ENCODE results near the gene MPL. TPM values are rescaled to one million over a fixed set of nuclear protein-coding genes. Genes with fewer than 3 reads are reported as not detected.

The MPL gene
- total RNA-seq, 1 donor, result not detected

DNA sequence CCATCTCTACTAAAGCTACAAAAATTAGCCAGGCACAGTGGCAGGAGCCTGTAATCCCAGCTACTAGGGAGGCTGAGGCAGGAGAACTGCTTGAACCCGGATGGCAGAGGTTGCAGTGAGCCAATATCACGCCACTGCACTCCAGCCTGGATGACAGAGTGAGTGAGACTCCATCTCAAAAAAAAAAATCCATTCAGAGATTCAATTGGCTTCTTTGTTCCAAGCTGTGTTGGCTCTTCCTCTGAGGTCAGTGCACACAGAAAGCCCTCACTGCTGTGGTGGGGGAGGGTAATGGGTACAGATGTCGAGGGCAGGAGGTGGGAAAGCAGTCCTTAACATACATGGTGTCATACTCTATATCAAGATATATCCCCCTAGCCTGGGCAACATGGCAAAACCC is 22.1 kb upstream of the MPL start:
- Histone ChIP-seq H4K20me1 (ENCODE audit: insufficient read depth, low read length) (no peaks in the 10 kb centered on the region), H3K36me3 (ENCODE audit: insufficient read depth, low read length) (no peaks in the 10 kb centered on the region), H3K4me3 (ENCODE audit: insufficient read depth, low read length) (no peak overlapping the region), H2AFZ (ENCODE audit: low read length) (no peak overlapping the region), H3K4me1 (ENCODE audit: insufficient read depth, low read length) (no peaks in the 10 kb centered on the region), H3K79me2 (ENCODE audit: insufficient read depth, low read length) (no peaks in the 10 kb centered on the region), H3K27me3 (ENCODE audit: insufficient read depth, low read length) (no peaks in the 10 kb centered on the region), H3K4me2 (ENCODE audit: insufficient read depth, low read length) (no peak overlapping the region), H3K27ac (ENCODE audit: low read depth, low read length) (no peak overlapping the region), H3K9me3 (ENCODE audit: low read depth, low read length) (no peaks in the 10 kb centered on the region)
- TF ChIP-seq, protein P1, sequence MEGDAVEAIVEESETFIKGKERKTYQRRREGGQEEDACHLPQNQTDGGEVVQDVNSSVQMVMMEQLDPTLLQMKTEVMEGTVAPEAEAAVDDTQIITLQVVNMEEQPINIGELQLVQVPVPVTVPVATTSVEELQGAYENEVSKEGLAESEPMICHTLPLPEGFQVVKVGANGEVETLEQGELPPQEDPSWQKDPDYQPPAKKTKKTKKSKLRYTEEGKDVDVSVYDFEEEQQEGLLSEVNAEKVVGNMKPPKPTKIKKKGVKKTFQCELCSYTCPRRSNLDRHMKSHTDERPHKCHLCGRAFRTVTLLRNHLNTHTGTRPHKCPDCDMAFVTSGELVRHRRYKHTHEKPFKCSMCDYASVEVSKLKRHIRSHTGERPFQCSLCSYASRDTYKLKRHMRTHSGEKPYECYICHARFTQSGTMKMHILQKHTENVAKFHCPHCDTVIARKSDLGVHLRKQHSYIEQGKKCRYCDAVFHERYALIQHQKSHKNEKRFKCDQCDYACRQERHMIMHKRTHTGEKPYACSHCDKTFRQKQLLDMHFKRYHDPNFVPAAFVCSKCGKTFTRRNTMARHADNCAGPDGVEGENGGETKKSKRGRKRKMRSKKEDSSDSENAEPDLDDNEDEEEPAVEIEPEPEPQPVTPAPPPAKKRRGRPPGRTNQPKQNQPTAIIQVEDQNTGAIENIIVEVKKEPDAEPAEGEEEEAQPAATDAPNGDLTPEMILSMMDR (IDR thresholded peaks at IDR 0.05; ENCODE audit: extremely low read depth, low read depth, low read length), result no peak
- no peak for DNase-seq (ENCODE audit: insufficient read length, low spot score, missing footprints)

DNA sequence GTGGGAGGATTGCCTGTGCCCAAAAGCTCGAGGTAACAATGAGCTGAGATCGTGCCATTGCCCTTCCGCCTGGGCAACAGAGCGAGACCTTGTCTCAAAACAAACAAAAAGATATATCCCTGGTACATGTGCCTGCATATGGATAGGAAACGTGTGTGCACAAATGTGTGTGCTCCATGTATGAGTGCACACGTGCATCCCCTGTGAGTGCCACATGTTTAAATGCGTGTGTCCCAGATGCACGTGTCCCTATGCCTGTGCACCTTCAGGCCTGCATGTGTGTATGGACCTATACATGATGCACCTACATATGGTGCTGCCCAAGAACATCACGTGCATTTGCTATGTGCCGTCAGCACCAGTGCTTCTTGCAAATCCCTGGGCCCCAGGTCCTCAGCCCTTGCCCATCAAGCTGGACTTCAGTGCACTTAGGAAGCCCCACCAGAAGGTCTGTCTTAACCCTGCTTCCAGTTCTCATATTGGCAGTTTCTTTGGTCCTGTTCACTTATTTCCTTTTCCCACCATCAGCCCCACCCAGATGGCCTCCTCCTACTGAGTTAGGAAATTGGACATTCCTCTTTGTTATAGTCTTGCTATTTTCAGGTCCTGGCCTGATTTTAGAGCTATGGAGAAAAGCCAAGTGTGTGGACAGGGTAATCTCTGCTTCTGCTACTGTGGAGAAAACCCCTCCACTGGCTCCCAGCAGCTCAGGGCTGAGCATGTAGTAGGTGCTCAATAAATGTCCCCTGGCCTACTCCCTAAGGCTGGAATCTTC is 21.5 kb upstream of the MPL start:
- Histone ChIP-seq H2AFZ (ENCODE audit: low read length) (no peak overlapping the region), H3K9me3 (ENCODE audit: low read depth, low read length) (no peaks in the 10 kb centered on the region), H3K27me3 (ENCODE audit: insufficient read depth, low read length) (no peaks in the 10 kb centered on the region), H3K4me2 (ENCODE audit: insufficient read depth, low read length) (no peak overlapping the region), H3K36me3 (ENCODE audit: insufficient read depth, low read length) (no peaks in the 10 kb centered on the region), H3K27ac (ENCODE audit: low read depth, low read length) (no peak overlapping the region), H3K4me1 (ENCODE audit: insufficient read depth, low read length) (no peaks in the 10 kb centered on the region), H4K20me1 (ENCODE audit: insufficient read depth, low read length) (no peaks in the 10 kb centered on the region), H3K4me3 (ENCODE audit: insufficient read depth, low read length) (no peak overlapping the region), H3K79me2 (ENCODE audit: insufficient read depth, low read length) (no peaks in the 10 kb centered on the region)
- TF ChIP-seq, protein P1 (IDR thresholded peaks at IDR 0.05; ENCODE audit: extremely low read depth, low read depth, low read length), result no peak
- DNase-seq (ENCODE audit: insufficient read length, low spot score, missing footprints), result peak; percentile 53

DNA sequence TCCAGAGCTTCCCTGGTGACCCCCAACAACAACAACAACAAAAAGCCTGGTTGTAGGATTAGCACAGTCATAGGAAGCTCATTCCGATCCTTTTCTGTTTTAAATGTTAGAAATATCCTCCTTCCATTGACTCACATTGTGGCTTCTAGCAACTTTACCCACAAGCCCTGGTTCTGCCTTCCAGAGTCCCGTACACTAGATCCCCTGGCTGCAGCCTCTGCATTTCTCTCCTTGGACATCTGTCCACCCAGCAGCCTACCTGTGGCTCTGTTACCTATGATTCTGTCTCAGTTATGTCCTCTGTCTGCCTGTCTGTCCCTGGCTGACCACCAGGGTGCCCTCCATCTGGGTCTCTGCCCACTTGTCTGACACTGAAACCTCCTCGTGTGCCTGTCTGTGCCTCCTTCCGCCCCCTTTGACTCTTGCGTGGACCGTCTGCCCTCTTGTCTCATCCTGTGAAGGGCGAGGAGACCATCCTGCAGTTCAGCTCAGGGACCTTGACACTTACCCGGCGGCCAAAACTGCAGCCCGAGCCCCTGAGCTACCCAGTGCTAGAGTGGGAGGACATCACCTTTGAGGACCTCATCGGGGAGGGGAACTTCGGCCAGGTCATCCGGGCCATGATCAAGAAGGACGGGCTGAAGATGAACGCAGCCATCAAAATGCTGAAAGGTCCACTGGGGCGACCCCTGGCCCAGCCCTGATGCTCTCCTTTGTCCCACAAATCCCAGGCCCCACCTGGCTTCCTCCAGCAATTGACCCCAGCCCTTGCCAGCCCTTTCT is 20.7 kb upstream of the MPL start:
- Histone ChIP-seq H3K4me3 (ENCODE audit: insufficient read depth, low read length) (no peak overlapping the region), H4K20me1 (ENCODE audit: insufficient read depth, low read length) (no peaks in the 10 kb centered on the region), H3K36me3 (ENCODE audit: insufficient read depth, low read length) (no peaks in the 10 kb centered on the region), H3K79me2 (ENCODE audit: insufficient read depth, low read length) (no peaks in the 10 kb centered on the region), H2AFZ (ENCODE audit: low read length) (no peak overlapping the region), H3K9me3 (ENCODE audit: low read depth, low read length) (no peaks in the 10 kb centered on the region), H3K27me3 (ENCODE audit: insufficient read depth, low read length) (no peaks in the 10 kb centered on the region), H3K4me2 (ENCODE audit: insufficient read depth, low read length) (no peak overlapping the region), H3K27ac (ENCODE audit: low read depth, low read length) (no peak overlapping the region), H3K4me1 (ENCODE audit: insufficient read depth, low read length) (no peaks in the 10 kb centered on the region)
- TF ChIP-seq, protein P1 (IDR thresholded peaks at IDR 0.05; ENCODE audit: extremely low read depth, low read depth, low read length), result peak; percentile 34
- peak; percentile 92 for DNase-seq (ENCODE audit: insufficient read length, low spot score, missing footprints)

DNA sequence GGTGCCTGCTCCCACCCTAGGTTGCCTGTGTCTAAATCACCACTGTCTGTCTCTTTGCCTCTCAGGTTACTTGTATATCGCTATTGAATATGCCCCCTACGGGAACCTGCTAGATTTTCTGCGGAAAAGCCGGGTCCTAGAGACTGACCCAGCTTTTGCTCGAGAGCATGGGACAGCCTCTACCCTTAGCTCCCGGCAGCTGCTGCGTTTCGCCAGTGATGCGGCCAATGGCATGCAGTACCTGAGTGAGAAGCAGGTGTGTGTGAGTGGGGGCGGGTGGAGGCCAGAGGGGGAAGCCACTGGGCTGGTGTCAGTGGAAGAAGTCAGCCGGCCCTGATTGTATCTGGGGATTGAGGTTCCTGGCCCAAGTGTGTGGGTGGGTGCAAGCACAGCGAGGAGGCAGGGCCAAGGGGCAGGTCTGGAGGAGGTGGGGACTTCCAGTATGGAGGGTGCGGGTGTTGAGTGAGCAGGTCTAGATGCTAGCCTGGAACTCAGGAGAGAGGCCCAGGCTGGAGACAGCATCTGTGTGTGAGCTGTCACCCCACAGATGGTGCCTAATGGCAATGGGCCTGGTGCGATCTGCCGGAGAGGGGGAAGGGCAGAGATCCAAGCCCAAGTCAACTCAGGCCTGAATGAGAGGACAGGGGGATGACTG is 19.7 kb upstream of the MPL start:
- no peaks in the 10 kb centered on the region for H3K79me2 ChIP-seq (ENCODE audit: insufficient read depth, low read length)
- H3K27ac ChIP-seq (ENCODE audit: low read depth, low read length), result no peak overlapping the region
- DNase-seq (ENCODE audit: insufficient read length, low spot score, missing footprints), result no peak
- no peaks in the 10 kb centered on the region for H3K36me3 ChIP-seq (ENCODE audit: insufficient read depth, low read length)
- H3K4me1 ChIP-seq (ENCODE audit: insufficient read depth, low read length), result no peaks in the 10 kb centered on the region
- no peaks in the 10 kb centered on the region for H3K27me3 ChIP-seq (ENCODE audit: insufficient read depth, low read length)
- TF ChIP-seq, protein P1 (IDR thresholded peaks at IDR 0.05; ENCODE audit: extremely low read depth, low read depth, low read length), result no peak
- H3K9me3 ChIP-seq (ENCODE audit: low read depth, low read length), result no peaks in the 10 kb centered on the region
- no peak overlapping the region for H2AFZ ChIP-seq (ENCODE audit: low read length)
- H3K4me3 ChIP-seq (ENCODE audit: insufficient read depth, low read length), result no peak overlapping the region
- no peaks in the 10 kb centered on the region for H4K20me1 ChIP-seq (ENCODE audit: insufficient read depth, low read length)
- no peak overlapping the region for H3K4me2 ChIP-seq (ENCODE audit: insufficient read depth, low read length)
